ENCODE measurements around the gene NOX4.

Gene NOX4

DNA sequence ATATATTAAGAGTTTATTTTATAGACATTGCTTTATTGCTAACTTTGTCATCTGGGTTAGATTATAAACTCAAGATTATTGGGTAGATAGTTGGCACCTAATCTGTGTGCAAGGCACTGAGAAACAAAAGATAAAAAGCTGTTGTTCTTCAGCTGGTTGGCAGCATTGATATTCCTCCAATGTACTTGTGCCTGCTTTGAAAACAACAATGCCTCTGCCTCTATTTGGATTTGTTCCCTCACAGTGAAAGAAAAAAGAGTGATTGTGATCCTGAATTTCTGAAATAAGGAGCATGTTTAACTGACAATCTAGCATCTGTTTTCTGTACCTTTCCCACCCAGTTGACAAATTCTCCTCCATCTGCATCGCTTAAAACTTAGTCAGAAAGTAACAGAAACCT is 215.2 kb downstream of the NOX4 start:
- no peak overlapping the region for H3K4me3 ChIP-seq (ENCODE audit: low read depth, low read length)
- TF ChIP-seq, protein P1, sequence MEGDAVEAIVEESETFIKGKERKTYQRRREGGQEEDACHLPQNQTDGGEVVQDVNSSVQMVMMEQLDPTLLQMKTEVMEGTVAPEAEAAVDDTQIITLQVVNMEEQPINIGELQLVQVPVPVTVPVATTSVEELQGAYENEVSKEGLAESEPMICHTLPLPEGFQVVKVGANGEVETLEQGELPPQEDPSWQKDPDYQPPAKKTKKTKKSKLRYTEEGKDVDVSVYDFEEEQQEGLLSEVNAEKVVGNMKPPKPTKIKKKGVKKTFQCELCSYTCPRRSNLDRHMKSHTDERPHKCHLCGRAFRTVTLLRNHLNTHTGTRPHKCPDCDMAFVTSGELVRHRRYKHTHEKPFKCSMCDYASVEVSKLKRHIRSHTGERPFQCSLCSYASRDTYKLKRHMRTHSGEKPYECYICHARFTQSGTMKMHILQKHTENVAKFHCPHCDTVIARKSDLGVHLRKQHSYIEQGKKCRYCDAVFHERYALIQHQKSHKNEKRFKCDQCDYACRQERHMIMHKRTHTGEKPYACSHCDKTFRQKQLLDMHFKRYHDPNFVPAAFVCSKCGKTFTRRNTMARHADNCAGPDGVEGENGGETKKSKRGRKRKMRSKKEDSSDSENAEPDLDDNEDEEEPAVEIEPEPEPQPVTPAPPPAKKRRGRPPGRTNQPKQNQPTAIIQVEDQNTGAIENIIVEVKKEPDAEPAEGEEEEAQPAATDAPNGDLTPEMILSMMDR (IDR thresholded peaks at IDR 0.05; ENCODE audit: low read depth, low read length) = no peak

Data from WI38 (cell line).